Fibroblast of gingiva (primary cell): ENCODE data around the gene CILP2.

Experiments used
- DNase-seq: peaks from one replicate; pipeline ENCODE4 v3.0.0-alpha.2; 2011; ENCODE audit warnings: low read depth

Gene CILP2, protein sequence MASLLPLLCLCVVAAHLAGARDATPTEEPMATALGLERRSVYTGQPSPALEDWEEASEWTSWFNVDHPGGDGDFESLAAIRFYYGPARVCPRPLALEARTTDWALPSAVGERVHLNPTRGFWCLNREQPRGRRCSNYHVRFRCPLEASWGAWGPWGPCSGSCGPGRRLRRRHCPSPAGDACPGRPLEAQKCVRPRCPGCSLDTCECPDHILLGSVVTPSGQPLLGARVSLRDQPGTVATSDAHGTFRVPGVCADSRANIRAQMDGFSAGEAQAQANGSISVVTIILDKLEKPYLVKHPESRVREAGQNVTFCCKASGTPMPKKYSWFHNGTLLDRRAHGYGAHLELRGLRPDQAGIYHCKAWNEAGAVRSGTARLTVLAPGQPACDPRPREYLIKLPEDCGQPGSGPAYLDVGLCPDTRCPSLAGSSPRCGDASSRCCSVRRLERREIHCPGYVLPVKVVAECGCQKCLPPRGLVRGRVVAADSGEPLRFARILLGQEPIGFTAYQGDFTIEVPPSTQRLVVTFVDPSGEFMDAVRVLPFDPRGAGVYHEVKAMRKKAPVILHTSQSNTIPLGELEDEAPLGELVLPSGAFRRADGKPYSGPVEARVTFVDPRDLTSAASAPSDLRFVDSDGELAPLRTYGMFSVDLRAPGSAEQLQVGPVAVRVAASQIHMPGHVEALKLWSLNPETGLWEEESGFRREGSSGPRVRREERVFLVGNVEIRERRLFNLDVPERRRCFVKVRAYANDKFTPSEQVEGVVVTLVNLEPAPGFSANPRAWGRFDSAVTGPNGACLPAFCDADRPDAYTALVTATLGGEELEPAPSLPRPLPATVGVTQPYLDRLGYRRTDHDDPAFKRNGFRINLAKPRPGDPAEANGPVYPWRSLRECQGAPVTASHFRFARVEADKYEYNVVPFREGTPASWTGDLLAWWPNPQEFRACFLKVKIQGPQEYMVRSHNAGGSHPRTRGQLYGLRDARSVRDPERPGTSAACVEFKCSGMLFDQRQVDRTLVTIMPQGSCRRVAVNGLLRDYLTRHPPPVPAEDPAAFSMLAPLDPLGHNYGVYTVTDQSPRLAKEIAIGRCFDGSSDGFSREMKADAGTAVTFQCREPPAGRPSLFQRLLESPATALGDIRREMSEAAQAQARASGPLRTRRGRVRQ

GRCh38 chr19:19538061-19538784, at the start of gene CILP2:
TSS of gene CILP2 (plus strand) at chr19:19538265. CDS start at chr19:19538350, 85 bp downstream.
- DNase-seq: no peak

GRCh38 chr19:19488875-19489690, 49.0 kb upstream of the CILP2 start:
- DNase-seq: peak; percentile 93

GRCh38 chr19:19489804-19490204, 48.3 kb upstream of the CILP2 start:
- DNase-seq: no peak

DNA sequence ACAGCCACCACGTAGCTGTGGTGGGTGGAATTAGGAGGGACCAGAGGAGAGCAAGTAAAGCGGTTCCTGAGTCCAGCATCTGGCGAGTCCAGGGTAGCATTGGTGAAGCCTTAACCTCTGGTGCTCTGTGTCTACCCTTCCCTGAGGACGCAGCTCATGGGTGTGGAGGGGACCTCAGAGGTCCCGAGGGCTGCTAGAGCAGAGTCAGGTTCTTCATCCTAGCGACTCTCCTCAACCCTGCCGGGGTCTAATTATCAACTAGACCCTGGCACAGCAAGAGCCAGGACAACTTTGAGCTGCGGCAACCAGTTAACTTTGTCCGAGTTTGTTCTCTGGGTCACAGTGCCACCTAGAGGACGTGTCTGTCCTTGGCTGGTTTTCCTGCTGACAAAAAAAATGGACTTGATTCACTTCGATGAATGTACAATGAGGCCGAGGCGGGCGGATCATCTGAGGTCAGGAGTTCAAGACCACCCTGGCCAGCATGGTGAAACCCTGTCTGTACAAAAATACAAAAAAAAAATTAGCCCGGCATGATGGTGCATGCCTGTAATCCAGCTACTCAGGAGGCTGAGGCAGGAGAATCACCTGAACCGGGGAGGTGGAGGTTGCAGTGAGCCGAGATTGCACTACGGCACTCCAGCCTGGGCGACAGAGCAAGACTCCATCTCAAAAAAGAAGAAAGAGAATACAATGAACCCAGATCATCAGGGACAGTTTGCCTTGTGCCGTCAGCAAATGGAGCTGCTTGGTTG, 47.7 kb upstream of the CILP2 start:
- peak; percentile 73 for DNase-seq

GRCh38 chr19:19491321-19492025, 46.6 kb upstream of the CILP2 start:
- no peak for DNase-seq

GRCh38 chr19:19492026-19492610, 45.9 kb upstream of the CILP2 start:
- DNase-seq: no peak

- DNase-seq: no peak
These were observed 44.1 kb upstream of the CILP2 start for GRCh38 chr19:19493841-19494546.

- DNase-seq: no peak
These were observed 42.2 kb upstream of the CILP2 start for GRCh38 chr19:19495614-19496603.

GRCh38 chr19:19498255-19498991, 39.6 kb upstream of the CILP2 start:
- no peak for DNase-seq

DNA sequence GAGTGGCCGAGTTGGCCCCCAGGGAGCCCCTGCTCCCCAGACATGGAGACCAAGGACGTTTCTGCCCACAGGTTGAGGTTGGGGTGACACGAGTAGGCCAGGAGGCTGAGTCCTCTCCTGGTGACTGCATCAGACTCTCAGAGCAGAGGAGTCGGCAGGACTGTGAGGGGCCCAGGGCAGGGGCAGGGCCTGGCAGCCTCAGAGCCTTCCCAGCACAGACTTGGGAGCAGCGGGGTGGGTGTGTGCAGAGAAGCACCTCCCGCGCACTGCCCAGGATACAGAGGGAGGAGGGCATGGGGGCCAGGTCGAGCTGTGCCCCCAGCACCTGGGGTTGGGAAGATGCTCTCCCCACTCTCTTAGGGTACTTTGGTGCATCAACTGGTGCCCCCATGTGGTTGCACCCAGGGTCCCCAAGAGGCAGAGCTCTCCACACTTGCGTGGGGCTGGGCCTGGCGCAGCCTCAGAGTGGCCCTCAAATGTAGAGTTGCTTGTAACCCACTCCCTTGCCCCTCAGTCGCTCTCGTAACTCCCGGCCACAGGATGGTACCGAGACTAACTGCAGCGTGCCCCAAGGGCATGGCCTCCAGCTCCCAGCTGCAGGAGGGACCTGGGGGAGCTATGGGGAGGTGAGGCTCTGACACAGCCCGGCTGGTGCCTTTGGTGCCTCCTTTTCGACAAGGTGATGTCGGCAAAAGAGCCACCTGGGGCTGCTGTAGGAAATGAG, 38.6 kb upstream of the CILP2 start:
- no peak for DNase-seq

- no peak for DNase-seq
These were observed 37.0 kb upstream of the CILP2 start for GRCh38 chr19:19500975-19501644.

- no peak for DNase-seq
These were observed 36.3 kb upstream of the CILP2 start for GRCh38 chr19:19501798-19502197.

DNA sequence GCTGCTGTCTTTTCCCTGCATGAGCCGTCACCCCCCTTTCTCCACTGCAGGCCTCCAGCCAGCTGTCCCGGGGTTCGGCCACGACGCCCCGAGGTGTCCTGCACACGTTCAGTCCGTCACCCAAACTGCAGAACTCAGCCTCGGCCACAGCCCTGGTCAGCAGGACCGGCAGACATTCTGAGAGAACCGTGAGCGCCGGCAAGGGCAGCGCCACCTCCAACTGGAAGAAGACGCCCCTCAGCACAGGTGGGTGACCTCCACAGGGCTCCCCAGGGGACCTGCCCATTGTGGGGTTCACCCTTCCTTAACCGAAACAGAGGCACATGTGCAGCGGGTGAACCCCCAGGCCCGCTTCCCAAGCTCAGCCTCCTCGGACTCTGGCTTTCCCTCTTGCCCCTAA, 35.8 kb upstream of the CILP2 start:
- no peak for DNase-seq

DNA sequence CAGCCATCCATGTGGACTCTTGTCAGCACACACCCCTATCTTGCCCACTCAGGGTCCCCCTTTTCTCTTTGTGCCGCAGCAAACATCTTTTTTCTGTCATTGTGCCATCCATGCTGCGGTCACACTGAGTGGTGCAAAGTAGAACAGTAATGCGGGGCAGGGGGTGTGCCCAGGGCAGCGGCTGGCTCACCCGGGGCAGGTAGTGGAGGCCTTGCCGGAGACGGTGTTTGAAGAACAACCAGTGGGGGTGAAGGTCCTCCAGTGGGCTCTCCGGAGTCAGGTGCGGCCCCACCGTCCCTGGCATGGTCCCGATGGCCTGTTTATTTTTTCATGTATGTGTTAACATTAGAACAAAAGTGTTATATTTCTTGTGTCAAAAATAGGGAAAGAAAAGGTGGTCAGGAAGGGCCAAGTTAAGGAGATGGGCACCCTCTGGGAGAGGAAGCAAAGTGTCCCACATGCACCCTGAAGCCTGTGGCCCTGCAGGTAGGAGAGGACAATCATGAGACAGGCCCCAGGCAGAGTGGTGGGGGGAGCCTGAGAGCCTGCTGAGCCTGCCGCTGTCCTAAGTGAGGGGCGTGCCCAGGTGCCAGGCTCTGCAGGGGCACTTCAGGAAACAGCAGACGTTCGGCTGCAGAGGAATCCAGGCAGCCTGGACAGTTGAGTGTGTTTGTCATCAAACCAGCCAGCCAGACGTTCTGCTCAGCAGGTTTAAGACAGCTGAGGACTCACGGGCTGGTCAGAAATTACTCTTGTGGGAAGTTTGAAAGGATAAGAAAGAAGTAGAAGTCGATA, 35.1 kb upstream of the CILP2 start:
- no peak for DNase-seq
